B cell (primary cell): ENCODE measurements around the gene UGT1A7.

ENCODE experiments used
- EZH2 ChIP-seq: IDR thresholded peaks from 2 replicates; pipeline ENCODE4 v1.6.1; 2012; ENCODE audit warnings: borderline replicate concordance, low read depth, mild to moderate bottlenecking, moderate library complexity, low read length; ENCODE audit not compliant: insufficient read depth, poor library complexity, severe bottlenecking
- TF ChIP-seq, protein P1 (sequence below): fragments of 200-600 bp; IDR thresholded peaks from one replicate; pipeline ENCODE4 v1.8.0; 2022; ENCODE audit warnings: antibody characterized with exemption, mild to moderate bottlenecking

DNA sequence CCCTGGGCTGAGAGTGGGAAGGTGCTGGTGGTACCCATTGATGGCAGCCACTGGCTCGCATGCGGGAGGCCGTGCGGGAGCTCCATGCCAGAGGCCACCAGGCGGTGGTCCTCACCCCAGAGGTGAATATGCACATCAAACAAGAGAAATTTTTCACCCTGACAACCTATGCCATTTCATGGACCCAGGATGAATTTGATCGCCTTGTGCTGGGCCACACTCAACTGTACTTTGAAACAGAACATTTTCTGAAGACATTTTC, 65.5 kb downstream of the UGT1A7 start:
- TF ChIP-seq, protein P1, sequence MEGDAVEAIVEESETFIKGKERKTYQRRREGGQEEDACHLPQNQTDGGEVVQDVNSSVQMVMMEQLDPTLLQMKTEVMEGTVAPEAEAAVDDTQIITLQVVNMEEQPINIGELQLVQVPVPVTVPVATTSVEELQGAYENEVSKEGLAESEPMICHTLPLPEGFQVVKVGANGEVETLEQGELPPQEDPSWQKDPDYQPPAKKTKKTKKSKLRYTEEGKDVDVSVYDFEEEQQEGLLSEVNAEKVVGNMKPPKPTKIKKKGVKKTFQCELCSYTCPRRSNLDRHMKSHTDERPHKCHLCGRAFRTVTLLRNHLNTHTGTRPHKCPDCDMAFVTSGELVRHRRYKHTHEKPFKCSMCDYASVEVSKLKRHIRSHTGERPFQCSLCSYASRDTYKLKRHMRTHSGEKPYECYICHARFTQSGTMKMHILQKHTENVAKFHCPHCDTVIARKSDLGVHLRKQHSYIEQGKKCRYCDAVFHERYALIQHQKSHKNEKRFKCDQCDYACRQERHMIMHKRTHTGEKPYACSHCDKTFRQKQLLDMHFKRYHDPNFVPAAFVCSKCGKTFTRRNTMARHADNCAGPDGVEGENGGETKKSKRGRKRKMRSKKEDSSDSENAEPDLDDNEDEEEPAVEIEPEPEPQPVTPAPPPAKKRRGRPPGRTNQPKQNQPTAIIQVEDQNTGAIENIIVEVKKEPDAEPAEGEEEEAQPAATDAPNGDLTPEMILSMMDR = no peak
- TF ChIP-seq EZH2 = no peak
